K562 (cell line): ENCODE results near the gene ZNHIT1. TPM values are rescaled to one million over a fixed set of nuclear protein-coding genes. Genes with fewer than 3 reads are reported as not detected.

ENCODE experiments used
- ATAC-seq: fragments of 200-7000 bp; cut with Tn5 transposase; 3 replicates; pipeline ENCODE4 v1.9.1; 2020; ENCODE audit warnings: moderate library complexity
- BruUV-seq: library from RNA; stranded (reverse); fragments of 400-500 nt; replicated peaks from 2 replicates; lab custom pipeline; 2021; lab: Mats Ljungman, UMichigan
- CTCF ChIA-PET: fragments of 300-600 bp; formaldehyde crosslinking; extraction: SDS; loops from one replicate; lab custom pipeline; 2021; ENCODE audit warnings: low intra/inter-chr PET ratio; lab: Yijun Ruan, JAX
- POLR2A ChIA-PET: fragments of 300-600, 350-650 bp; sonication (Branson Sonifier 250); formaldehyde crosslinking; extraction: SDS; loops from one replicate; lab custom pipeline; 2021; ENCODE audit warnings: antibody characterized with exemption, inconsistent platforms; lab: Yijun Ruan, JAX
- DNase-seq, 4 experiments: peaks; one replicate each; pipeline versions ENCODE4 v3.0.0 to v3.0.0-alpha.2; 2011 to 2018; ENCODE audit warnings: low spot score in 3 of 4, mixed read lengths in 3 of 4; ENCODE audit errors: extremely low read depth in 1 of 4
- FAIRE-seq: peaks from 2 replicates; lab custom pipeline; 2011; peaks lifted over from hg19 to GRCh38; lab: Jason Lieb, UNC
- H2AFZ ChIP-seq: 2 replicates; pipeline ENCODE4 v1.6.0; 2011; ENCODE audit warnings: low read depth, low read length, control low read depth, inconsistent platforms
- H3K27ac ChIP-seq: fragments of 200-600 bp; 3 replicates; pipeline ENCODE4 v1.8.0; 2011; ENCODE audit warnings: low read depth, mild to moderate bottlenecking, control low read depth, inconsistent platforms, low read length, moderate library complexity, mixed read lengths; ENCODE audit errors: extremely low read depth
- H3K27me3 ChIP-seq, 2 experiments: fragments of 300-600 bp in 1 of 2; 2 replicates in 1 of 2; 3 replicates in 1 of 2; pipeline versions ENCODE4 v1.6.0 to v1.8.0; 2011; ENCODE audit warnings: inconsistent platforms in 2 of 2, low read length in 2 of 2, mild to moderate bottlenecking in 1 of 2, mixed read lengths in 1 of 2, moderate library complexity in 1 of 2; ENCODE audit not compliant: control insufficient read depth in 2 of 2, insufficient read depth in 2 of 2
- H3K36me3 ChIP-seq: fragments of 300-600 bp; 3 replicates; pipeline ENCODE4 v1.8.0; 2011; ENCODE audit warnings: mild to moderate bottlenecking, low read length, inconsistent platforms; ENCODE audit not compliant: control insufficient read depth, insufficient read depth
- H3K4me1 ChIP-seq, 2 experiments: fragments of 200-600 bp in 1 of 2; replicated peaks in 1 of 2; 2 replicates in 1 of 2; 3 replicates in 1 of 2; pipeline versions ENCODE4 v1.5.1 to v1.8.0; 2011; ENCODE audit warnings: inconsistent platforms in 2 of 2, low read length in 2 of 2, mild to moderate bottlenecking in 1 of 2, mixed read lengths in 1 of 2, moderate library complexity in 1 of 2; ENCODE audit not compliant: control insufficient read depth in 2 of 2, insufficient read depth in 2 of 2
- H3K4me2 ChIP-seq: 2 replicates; pipeline ENCODE4 v1.6.1; 2011; ENCODE audit warnings: low read length, control low read depth, inconsistent platforms, mixed read lengths; ENCODE audit not compliant: insufficient read depth
- H3K4me3 ChIP-seq: fragments of 200-600 bp; sonication (generic), shearing (Covaris generic); 2 replicates; pipeline ENCODE4 v1.5.1; 2016; ENCODE audit warnings: control low read depth, inconsistent platforms
- H3K79me2 ChIP-seq: fragments of 200-600 bp; 3 replicates; pipeline ENCODE4 v1.8.0; 2011; ENCODE audit warnings: low read length, inconsistent platforms; ENCODE audit not compliant: control insufficient read depth, insufficient read depth
- H3K9ac ChIP-seq, 2 experiments: 2 replicates each; pipeline versions ENCODE4 v1.6.0 to v1.6.1; 2011; ENCODE audit warnings: low read depth in 2 of 2, low read length in 2 of 2, control low read depth in 1 of 2, inconsistent platforms in 1 of 2, mild to moderate bottlenecking in 1 of 2, mixed read lengths in 1 of 2; ENCODE audit not compliant: insufficient read depth in 1 of 2
- H3K9me1 ChIP-seq: one replicate; pipeline ENCODE4 v1.6.0; 2011; ENCODE audit warnings: inconsistent platforms, mild to moderate bottlenecking, low read length, moderate library complexity; ENCODE audit not compliant: control insufficient read depth, insufficient read depth
- H3K9me3 ChIP-seq: replicated peaks from 2 replicates; pipeline ENCODE4 v1.5.1; 2011; ENCODE audit warnings: low read depth, low read length, inconsistent platforms; ENCODE audit not compliant: control insufficient read depth, insufficient read depth
- H4K20me1 ChIP-seq: replicated peaks from 2 replicates; pipeline ENCODE4 v1.6.1; 2011; ENCODE audit warnings: low read length, inconsistent platforms, mixed read lengths; ENCODE audit not compliant: control insufficient read depth, insufficient read depth
- BHLHE40 ChIP-seq: IDR thresholded peaks from 2 replicates; pipeline ENCODE4 v1.6.1; 2011; ENCODE audit warnings: low read length, improper control_type of control experiment
- ELF4 ChIP-seq: fragments of 450-650 bp; formaldehyde crosslinking; IDR thresholded peaks from 2 replicates; pipeline ENCODE4 v1.4.0; 2022; ENCODE audit warnings: missing genetic modification characterization
- ETS1 ChIP-seq: conservative IDR thresholded peaks from 2 replicates; pipeline ENCODE4 v1.6.1; 2011; ENCODE audit warnings: low read depth, mild to moderate bottlenecking, low read length; ENCODE audit not compliant: control insufficient read depth
- NCOA4 ChIP-seq: fragments of 450-650 bp; IDR thresholded peaks from 2 replicates; pipeline ENCODE4 v1.6.1; 2018; ENCODE audit warnings: mild to moderate bottlenecking; ENCODE audit not compliant: partially characterized antibody
- NR2C2 ChIP-seq, 2 experiments: fragments of 200-800 bp in 1 of 2; sonication (Bioruptor generic) in 1 of 2; sonication (generic) in 1 of 2; formaldehyde crosslinking in 1 of 2; IDR thresholded peaks; 2 replicates each; pipeline versions ENCODE4 v1.6.1 to v1.8.0; 2016 to 2022; ENCODE audit warnings: mild to moderate bottlenecking in 1 of 2, missing compliant biosample characterization in 1 of 2, missing genetic modification characterization in 1 of 2, missing genetic modification reagents in 1 of 2
- SIN3A ChIP-seq, 2 experiments: fragments of 150-350 bp in 1 of 2; IDR thresholded peaks; 2 replicates each; pipeline ENCODE4 v1.6.1; 2011 to 2016; ENCODE audit warnings: borderline replicate concordance in 2 of 2, low read depth in 2 of 2, low read length in 2 of 2, mild to moderate bottlenecking in 2 of 2, moderate library complexity in 2 of 2; ENCODE audit not compliant: control insufficient read depth in 1 of 2
- SP1 ChIP-seq: sonication (generic); formaldehyde crosslinking; IDR thresholded peaks from 2 replicates; pipeline ENCODE4 v1.8.1; 2022; ENCODE audit warnings: mild to moderate bottlenecking, missing genetic modification reagents
- SRF ChIP-seq, 2 experiments: fragments of 250-450, 450-650 bp in 1 of 2; sonication (Bioruptor Pico) in 1 of 2; sonication (generic) in 1 of 2; formaldehyde crosslinking; IDR thresholded peaks; 2 replicates each; pipeline versions ENCODE4 v1.5.0 to v1.5.1; 2020 to 2022; ENCODE audit warnings: mild to moderate bottlenecking in 1 of 2, missing genetic modification reagents in 1 of 2
- TBP ChIP-seq: optimal IDR thresholded peaks from 2 replicates; pipeline ENCODE3; 2011; ENCODE audit warnings: low read depth, low read length, improper control_type of control experiment
- ZBTB7A ChIP-seq: IDR thresholded peaks from 2 replicates; pipeline ENCODE4 v1.6.1; 2011; ENCODE audit warnings: low read depth, mild to moderate bottlenecking, low read length, moderate library complexity, borderline replicate concordance; ENCODE audit not compliant: control insufficient read depth
- ZNF316 ChIP-seq: fragments of 450-650 bp; IDR thresholded peaks from 2 replicates; pipeline ENCODE4 v1.6.1; 2016
- ZNF644 ChIP-seq: fragments of 200-800 bp; sonication (Bioruptor generic); IDR thresholded peaks from 2 replicates; pipeline ENCODE4 v1.6.1; 2016; ENCODE audit warnings: low read depth, missing genetic modification characterization, missing compliant biosample characterization
- WGBS: fragments of 100-300 bp; shearing (Covaris generic); methylation state at CpG from one replicate; pipeline ENCODE4 v1.1.6; 2016; ENCODE audit warnings: low coverage, mixed read lengths; ENCODE audit not compliant: insufficient coverage; ENCODE audit errors: missing lambda C conversion rate; 5-methylcytosine and 5-hydroxymethylcytosine counted together
- in situ Hi-C: fragments of 300-500 bp; cut with MboI; formaldehyde crosslinking; loops from 4 replicates; pipeline ENCODE4 v1.15.0; 2018; ENCODE audit warnings: inconsistent platforms, mixed read lengths
- intact Hi-C: fragments of 100-400 bp; cut with micrococcal nuclease; formaldehyde crosslinking; loops from 2 replicates; pipeline ENCODE4 v1.14.2; 2022
- polyA plus RNA-seq, 8 experiments: library from polyadenylated mRNA; depleted of rRNA in 4 of 8; stranded (reverse) in 5 of 8; unstranded in 3 of 8; fragments of >200 nt; fragmentation: Nextera tagmentation in 2 of 8; fragmentation: Illumina TruSeq in 1 of 8; extraction: Ambion mirVana in 2 of 8; extraction: Trizol in 1 of 8; gene quantifications; 2 replicates each; pipeline versions ENCODE4 v1.2.1 to v1.2.3, GENCODE V29; 2011 to 2014; ENCODE audit warnings: inconsistent platforms in 1 of 8, missing spikeins in 1 of 8
- total RNA-seq, 7 experiments: library from RNA; depleted of rRNA in 6 of 7; stranded (reverse); fragments of >200 nt in 6 of 7; fragmentation: Illumina TruSeq in 2 of 7; extraction: Trizol in 2 of 7; gene quantifications; 2 replicates each; pipeline versions ENCODE4 v1.2.1 to v1.2.3, GENCODE V29; 2011 to 2021; ENCODE audit warnings: low replicate concordance in 1 of 7
- TF ChIP-seq, protein P1 (sequence below), 2 experiments: IDR thresholded peaks; 2 replicates each; pipeline ENCODE4 v1.6.1; 2011; ENCODE audit warnings: borderline replicate concordance in 1 of 2, control low read depth in 1 of 2, low read depth in 1 of 2, low read length in 1 of 2, mild to moderate bottlenecking in 1 of 2, mixed read lengths in 1 of 2, moderate library complexity in 1 of 2; ENCODE audit not compliant: insufficient read depth in 1 of 2, insufficient read length in 1 of 2, poor library complexity in 1 of 2, severe bottlenecking in 1 of 2; ENCODE audit errors: extremely low read depth in 1 of 2
- TF ChIP-seq, protein P2 (sequence below): sonication (generic); formaldehyde crosslinking; IDR thresholded peaks from 2 replicates; pipeline ENCODE4 v1.5.0; 2020; ENCODE audit warnings: missing genetic modification reagents

Gene ZNHIT1
- total and polyA plus RNA-seq, 9 of the 15 experiments (the other 6 are each of a cell fraction or from before 2014, with no cell fraction given) = 6.4 to 162 (median 70.1) TPM

- H3K9me1 ChIP-seq = no peaks in the 10 kb centered on the region
- CTCF ChIA-PET = interaction anchor here (0.9 kb wide), 1 partner anchor 27 kb away, joined by 3 read pairs; no protein-coding TSS in a partner anchor
- H2AFZ ChIP-seq = peak overlapping the region; percentile 97
- H3K79me2 ChIP-seq = peaks cover 40% of the 10 kb centered on the region
- peak; percentile 23 for FAIRE-seq
- POLR2A ChIA-PET = interaction anchor here (0.8 to 2.4 kb wide), 6 partner anchors 12 to 24 kb away, joined by 3 to 8 read pairs (median 4); no protein-coding TSS in a partner anchor
- DNase-seq = peak in 1 of 4 experiments; percentile 45
- peak overlapping the region; percentile 96 for H3K4me2 ChIP-seq
- intact Hi-C loops = no loop called here
- 69% methylated on average over 29 of the region's 31 CpGs for WGBS
- peak overlapping the region; percentile 67 for H3K4me3 ChIP-seq
- H3K36me3 ChIP-seq = peaks cover 44% of the 10 kb centered on the region; the same call in 2 of the 3 replicates
- H3K4me1 ChIP-seq = peaks cover 22 to 42% of the 10 kb centered on the region in 2 experiments
- H3K27me3 ChIP-seq = no peaks in the 10 kb centered on the region
- peak overlapping the region; percentile 88 to 92 for H3K9ac ChIP-seq
- no peaks in the 10 kb centered on the region for H4K20me1 ChIP-seq
- peak overlapping the region; percentile 95 for H3K27ac ChIP-seq
- ATAC-seq = peak; percentile 7
- TSS peak; percentile 65 for BruUV-seq
- in situ Hi-C loops = no loop called here
- no peaks in the 10 kb centered on the region for H3K9me3 ChIP-seq
- TF ChIP-seq TBP = peak; percentile 16
- no peak for TF ChIP-seq SRF (CRISPR knock-in tag; IDR thresholded peaks at IDR 0.05)
- 0 out of 2 replicates have a peak, but pooled peaks have one; percentile 23 for TF ChIP-seq ELF4 (CRISPR knock-in tag)
- TF ChIP-seq, protein P1, sequence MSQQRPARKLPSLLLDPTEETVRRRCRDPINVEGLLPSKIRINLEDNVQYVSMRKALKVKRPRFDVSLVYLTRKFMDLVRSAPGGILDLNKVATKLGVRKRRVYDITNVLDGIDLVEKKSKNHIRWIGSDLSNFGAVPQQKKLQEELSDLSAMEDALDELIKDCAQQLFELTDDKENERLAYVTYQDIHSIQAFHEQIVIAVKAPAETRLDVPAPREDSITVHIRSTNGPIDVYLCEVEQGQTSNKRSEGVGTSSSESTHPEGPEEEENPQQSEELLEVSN (IDR thresholded peaks at IDR 0.05; ENCODE audit: borderline replicate concordance in 1 of 2, extremely low read depth in 1 of 2, insufficient read depth in 1 of 2, insufficient read length in 1 of 2, low read depth in 1 of 2, low read length in 1 of 2, poor library complexity in 1 of 2, severe bottlenecking in 1 of 2) = peak; percentile 82 to 94
- peak; percentile 49; the same call in 1 of the 2 replicates for TF ChIP-seq SP1 (CRISPR knock-in tag)
- TF ChIP-seq ZBTB7A = peak; percentile 52; the same call in 1 of the 2 replicates
- 0 out of 2 replicates have a peak, but pooled peaks have one; percentile 27 for TF ChIP-seq NR2C2 (CRISPR knock-in tag; IDR thresholded peaks at IDR 0.05)
- TF ChIP-seq NR2C2 (tag; IDR thresholded peaks at IDR 0.05) = no peak
- TF ChIP-seq, protein P2, sequence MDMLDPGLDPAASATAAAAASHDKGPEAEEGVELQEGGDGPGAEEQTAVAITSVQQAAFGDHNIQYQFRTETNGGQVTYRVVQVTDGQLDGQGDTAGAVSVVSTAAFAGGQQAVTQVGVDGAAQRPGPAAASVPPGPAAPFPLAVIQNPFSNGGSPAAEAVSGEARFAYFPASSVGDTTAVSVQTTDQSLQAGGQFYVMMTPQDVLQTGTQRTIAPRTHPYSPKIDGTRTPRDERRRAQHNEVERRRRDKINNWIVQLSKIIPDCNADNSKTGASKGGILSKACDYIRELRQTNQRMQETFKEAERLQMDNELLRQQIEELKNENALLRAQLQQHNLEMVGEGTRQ (CRISPR knock-in tag) = peak; percentile 20; the same call in 1 of the 2 replicates
- 0 out of 2 replicates have a peak, but pooled peaks have one; percentile 29 for TF ChIP-seq ZNF644 (tag)
- peak in 1 of 2 experiments; percentile 69; a peak in 1 of 4 replicates for TF ChIP-seq SIN3A (IDR thresholded peaks at IDR 0.05; ENCODE audit: borderline replicate concordance in 2 of 2, control insufficient read depth in 1 of 2, low read depth in 2 of 2, low read length in 2 of 2)
- no peak for TF ChIP-seq NCOA4
- 0 out of 2 replicates have a peak, but pooled peaks have one; percentile 50 for TF ChIP-seq ETS1
- peak; percentile 58 for TF ChIP-seq ZNF316
- peak; percentile 92 for TF ChIP-seq BHLHE40
These were observed 1.7 kb upstream of the ZNHIT1 start for GRCh38 chr7:101216001-101216859.
